HG02870 (cell line): Measurements from ENCODE around the gene FAM43A.

ENCODE experiments used
- ATAC-seq: cut with Tn5 transposase; IDR thresholded peaks from one replicate; pipeline ENCODE4 v1.9.1; 2021; ENCODE audit warnings: mild to moderate bottlenecking, moderate library complexity; ENCODE audit not compliant: unreplicated experiment

Gene FAM43A

DNA sequence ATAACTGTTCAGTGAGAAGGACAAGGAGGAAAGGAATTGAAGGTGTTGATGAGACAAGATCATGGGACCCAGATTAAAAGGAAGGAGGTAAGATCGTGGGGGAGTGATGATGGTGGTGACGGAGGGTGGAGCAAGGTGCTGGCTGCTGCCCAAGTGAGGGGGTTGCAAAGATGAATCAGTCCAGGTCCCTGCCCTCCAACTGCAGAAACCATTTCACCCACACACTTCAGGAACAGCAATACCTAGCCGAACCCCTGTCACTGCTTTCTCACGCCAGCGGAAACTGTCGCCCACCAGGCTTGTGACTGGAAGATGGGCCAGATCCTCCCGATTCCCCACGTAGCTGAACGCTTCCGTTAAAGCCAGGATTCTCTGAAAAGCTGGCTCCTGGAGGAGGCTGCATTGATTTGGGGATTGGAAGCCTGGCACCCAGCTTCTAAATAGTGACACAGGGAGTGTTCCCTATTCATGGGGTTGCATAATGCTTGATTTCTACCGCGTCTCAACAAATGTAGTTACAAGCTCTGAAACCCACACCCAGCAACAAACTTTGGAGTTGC is 10.5 kb upstream of the FAM43A start:
- ATAC-seq = no peak

GRCh38 chr3:194675680-194676079 is 10.0 kb upstream of the FAM43A start:
- no peak for ATAC-seq

- no peak for ATAC-seq
Observed at GRCh38 chr3:194676471-194676870, 9.2 kb upstream of the FAM43A start.

DNA sequence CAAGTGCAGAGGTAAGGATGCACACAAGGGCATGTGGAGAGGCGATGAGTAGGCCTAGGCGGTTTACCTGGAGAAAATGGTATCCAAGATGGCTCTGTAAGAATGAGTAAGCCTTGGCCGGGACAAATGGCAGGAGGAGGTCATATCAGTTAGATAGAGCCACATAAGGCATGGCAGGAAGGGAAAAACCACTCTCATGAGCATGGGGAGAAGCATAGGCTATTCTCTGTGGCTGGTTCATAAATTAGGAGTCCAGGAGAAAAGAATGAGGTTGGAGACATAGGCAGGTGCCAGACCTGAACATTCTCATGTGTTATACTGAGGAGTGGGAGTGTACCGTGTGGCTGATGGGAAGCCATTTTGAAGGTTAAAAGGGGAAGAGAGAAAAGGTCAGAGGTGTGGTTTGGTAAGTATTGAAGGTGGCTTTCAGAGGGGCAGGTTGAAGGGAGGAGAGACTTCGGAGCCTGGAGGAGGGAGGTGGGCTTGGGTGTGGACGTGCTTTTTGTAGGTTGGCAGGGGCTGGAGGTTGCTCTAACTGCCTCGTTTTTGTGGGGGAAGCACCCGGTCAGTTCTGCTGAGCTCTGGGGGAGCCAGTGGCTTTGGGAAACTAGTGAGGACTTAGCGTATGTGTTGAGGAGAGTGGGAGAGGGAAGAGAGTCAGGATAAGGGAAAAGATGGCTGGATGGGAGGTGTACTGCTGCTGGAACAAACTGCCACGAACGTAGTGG is 4.6 kb upstream of the FAM43A start:
- no peak for ATAC-seq

- ATAC-seq = no peak
Observed at GRCh38 chr3:194682189-194682693, 3.4 kb upstream of the FAM43A start.

GRCh38 chr3:194682694-194683310 is 2.9 kb upstream of the FAM43A start:
- peak; percentile 53 for ATAC-seq

GRCh38 chr3:194683380-194683779 is 2.3 kb upstream of the FAM43A start:
- no peak for ATAC-seq

- ATAC-seq = peak; percentile 7
Observed at GRCh38 chr3:194685065-194685717, 492 bp upstream of the FAM43A start.

DNA sequence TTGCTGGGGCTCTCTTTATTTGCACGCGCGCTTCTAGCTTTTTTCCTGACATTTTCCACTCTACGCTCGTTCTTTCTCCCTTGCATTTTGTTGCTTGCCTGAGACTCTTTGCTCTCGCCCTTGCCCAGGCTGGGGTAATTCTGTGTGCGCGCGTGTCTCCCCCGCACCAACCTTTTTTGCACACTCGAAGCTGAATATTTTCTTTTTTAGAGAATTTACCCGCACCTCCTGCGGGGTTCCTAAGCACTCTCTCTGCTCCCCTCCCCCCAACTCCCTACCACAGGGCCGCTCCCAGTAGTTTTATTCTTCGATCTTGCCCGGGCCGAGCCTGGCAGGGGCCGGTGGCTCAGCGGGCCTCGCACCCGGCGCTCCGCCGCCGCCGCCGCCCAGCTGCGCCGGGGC is 732 bp downstream of the FAM43A start:
- no peak for ATAC-seq

GRCh38 chr3:194686816-194687637 is 1.3 kb downstream of the FAM43A start:
- no peak for ATAC-seq

- ATAC-seq = no peak
Observed at GRCh38 chr3:194687638-194688199, 2.0 kb downstream of the FAM43A start.

- ATAC-seq = no peak
Observed at GRCh38 chr3:194688200-194688740, 2.6 kb downstream of the FAM43A start.

DNA sequence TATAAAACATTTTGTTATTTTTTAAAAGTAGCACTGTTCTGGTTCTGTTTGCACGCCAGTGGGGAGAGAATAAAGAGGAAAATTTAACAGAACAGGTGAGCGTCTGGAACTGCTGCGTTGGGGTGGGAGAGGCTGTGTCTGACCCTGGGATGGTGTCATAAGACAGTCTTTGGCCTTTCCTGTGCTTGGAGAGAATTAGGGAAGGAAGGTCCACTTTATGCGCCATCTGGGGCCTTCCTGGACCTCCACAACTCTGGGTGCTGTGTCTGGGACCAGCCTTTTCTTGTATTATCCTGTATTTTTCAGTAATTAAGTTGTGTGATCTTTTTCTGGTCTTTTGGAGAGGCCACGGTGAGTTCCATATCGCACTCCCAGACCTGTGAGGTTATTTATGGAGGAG is 3.3 kb downstream of the FAM43A start:
- no peak for ATAC-seq

GRCh38 chr3:194689493-194689944 is 3.8 kb downstream of the FAM43A start:
- ATAC-seq = no peak

- no peak for ATAC-seq
Observed at GRCh38 chr3:194690501-194691372, 5.1 kb downstream of the FAM43A start.

- peak; percentile 68 for ATAC-seq
Observed at GRCh38 chr3:194691481-194692283, 6.0 kb downstream of the FAM43A start.

DNA sequence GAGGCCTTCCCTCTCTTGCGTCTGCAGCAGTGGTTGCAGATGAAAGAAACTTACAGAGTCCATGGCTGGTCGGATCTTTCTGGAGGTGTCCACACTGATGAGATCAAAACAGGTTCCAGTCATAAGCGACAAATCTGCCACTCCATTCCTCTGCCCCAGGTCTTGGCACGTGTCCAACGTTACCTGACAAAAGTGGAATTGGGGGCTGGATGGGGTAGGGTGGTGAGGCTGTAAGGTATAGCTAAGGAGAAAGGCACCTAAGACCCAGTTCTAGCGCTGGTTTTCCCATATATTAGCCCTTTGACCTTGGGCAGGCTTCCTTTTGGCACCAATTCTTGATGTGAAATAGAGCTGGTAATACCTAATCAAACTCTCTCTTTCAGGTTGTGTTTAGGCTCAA is 11.0 kb downstream of the FAM43A start:
- ATAC-seq = no peak

DNA sequence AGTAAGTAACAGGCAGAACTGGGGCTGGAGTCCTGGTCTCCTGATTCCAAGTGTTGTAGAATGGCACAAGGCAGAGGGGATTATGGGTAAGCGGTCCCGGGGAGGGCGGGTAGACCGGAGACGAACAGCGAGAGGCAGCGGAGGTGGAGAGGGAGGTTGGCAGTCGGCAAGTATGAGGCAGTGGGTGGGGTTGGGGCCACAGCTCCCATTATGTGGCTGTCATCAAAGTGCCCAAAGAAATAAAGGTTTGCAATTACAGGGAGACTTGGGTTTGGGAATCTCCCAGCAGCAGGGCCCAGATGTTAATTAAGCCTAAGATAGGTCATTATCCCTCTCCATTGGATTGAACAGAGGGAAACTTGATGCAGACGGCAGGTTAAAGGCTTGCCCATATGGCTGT is 16.9 kb downstream of the FAM43A start:
- no peak for ATAC-seq
